Body of pancreas (tissue), 4 donors: ENCODE measurements around the gene WDR37.

Source experiments
- POLR2A ChIP-seq, 3 donors: fragments of 450-650 bp; IDR thresholded peaks; one replicate each; pipeline ENCODE4 v1.6.1; 2016; ENCODE audit warnings: antibody characterized with exemption in 3 of 3, mild to moderate bottlenecking in 2 of 3
- TF ChIP-seq, protein P1 (sequence below), 7 experiments: fragments of 450-650 bp in 4 of 7; fragments of 200-600 bp in 3 of 7; sonication (generic) in 3 of 7; IDR thresholded peaks; one replicate each; pipeline ENCODE4 v1.5.1; 2016 to 2019; ENCODE audit warnings: antibody characterized with exemption in 7 of 7

DNA sequence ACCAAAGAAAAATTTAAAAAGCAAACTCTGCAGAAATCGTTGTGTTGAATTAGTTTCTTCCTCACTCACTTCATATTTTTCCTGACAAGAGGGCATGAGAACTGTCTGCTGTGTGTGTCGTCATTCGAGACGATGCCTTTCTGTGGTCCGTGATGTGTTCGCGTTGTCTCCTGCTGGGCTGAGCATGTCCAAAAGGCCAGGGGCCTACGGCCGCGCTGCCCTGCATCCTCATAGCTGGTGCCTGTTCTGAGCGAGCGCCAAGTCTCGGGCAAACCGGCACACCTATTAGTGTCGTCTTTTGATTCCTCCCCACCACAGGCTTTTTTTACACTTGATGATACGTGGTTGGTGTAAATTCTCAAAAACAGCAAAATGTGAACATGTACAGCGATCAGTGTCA, 27.4 kb downstream of the WDR37 start:
- TF ChIP-seq, protein P1, sequence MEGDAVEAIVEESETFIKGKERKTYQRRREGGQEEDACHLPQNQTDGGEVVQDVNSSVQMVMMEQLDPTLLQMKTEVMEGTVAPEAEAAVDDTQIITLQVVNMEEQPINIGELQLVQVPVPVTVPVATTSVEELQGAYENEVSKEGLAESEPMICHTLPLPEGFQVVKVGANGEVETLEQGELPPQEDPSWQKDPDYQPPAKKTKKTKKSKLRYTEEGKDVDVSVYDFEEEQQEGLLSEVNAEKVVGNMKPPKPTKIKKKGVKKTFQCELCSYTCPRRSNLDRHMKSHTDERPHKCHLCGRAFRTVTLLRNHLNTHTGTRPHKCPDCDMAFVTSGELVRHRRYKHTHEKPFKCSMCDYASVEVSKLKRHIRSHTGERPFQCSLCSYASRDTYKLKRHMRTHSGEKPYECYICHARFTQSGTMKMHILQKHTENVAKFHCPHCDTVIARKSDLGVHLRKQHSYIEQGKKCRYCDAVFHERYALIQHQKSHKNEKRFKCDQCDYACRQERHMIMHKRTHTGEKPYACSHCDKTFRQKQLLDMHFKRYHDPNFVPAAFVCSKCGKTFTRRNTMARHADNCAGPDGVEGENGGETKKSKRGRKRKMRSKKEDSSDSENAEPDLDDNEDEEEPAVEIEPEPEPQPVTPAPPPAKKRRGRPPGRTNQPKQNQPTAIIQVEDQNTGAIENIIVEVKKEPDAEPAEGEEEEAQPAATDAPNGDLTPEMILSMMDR (IDR thresholded peaks at IDR 0.05): no peak
- TF ChIP-seq POLR2A (IDR thresholded peaks at IDR 0.05): no peak
